Measurements from ENCODE around the gene GOLGA1. TPM values are rescaled to one million over a fixed set of nuclear protein-coding genes. Genes with fewer than 3 reads are reported as not detected.
"Not testable (repeated sequence)": the region's sequence is repeated elsewhere in the genome, so short reads cannot be mapped to it uniquely, and the experiment has no call there.

The GOLGA1 gene
- total and polyA plus RNA-seq, 12 donors, result 6.8 to 26.0 (median 18.3) TPM

DNA sequence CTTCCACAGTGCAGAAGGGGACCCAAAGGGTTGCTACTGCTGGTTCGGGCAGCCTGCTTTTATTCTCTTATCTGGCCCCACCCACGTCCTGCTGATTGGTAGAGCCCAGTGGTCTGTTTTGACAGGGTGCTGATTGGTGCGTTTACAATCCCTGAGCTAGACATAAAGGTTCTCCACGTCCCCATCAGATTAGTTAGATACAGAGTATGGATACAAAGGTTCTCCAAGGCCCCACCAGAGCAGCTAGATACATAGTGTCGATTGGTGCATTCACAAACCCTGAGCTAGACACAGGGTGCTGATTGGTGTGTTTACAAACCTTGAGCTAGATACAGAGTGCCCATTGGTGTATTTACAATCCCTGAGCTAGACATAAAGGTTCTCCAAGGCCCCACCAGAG, 102.8 kb downstream of the GOLGA1 start:
- ATAC-seq, H3K27ac ChIP-seq, H3K36me3 ChIP-seq, H3K27me3 ChIP-seq, DNase-seq, H3K9me3 ChIP-seq, H3K4me3 ChIP-seq: not testable (repeated sequence)
- 68 to 70% methylated on average over 5 of the region's 5 CpGs for WGBS, 2 donors
- peaks cover 16 to 52% (median 29%) of the 10 kb centered on the region in 9 donors for H3K4me1 ChIP-seq
- intact Hi-C loops (cut with DNase I), result loop anchor here in 2 of 10 donors (5.0 kb wide), 2 partner anchors 61 to 66 kb away; partner anchors contain the start of genes NR6A1 (in 1 of the 2) and OLFML2A (in 1 of the 2)

DNA sequence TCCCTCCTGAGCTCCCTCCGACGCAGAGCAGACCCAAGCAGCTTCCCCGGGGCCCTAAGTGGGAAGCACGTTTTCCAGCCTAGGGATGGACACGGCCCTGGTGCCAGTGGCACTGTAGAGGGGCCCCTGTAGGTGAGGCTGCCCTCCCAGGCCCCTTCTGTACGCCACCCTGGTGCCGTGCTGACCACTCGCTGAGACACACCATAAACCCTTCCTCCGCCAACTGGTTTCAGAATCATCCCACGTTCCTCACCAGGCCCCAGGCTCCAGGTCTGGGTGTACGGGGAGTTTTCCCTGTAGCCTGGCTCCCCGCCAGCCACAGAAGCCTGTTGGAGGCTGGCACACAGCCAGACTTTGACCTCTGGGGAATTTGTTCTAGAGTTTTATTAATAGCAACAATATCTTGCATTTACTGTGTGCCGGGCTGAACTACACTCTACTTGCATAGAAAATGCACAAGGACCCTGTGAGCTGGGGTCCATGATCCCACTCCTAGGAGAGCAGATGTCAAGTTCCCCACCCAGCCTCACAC, 105.8 kb downstream of the GOLGA1 start:
- ATAC-seq (peak; percentile 18 to 77 (median 58)), DNase-seq (peak; percentile 89 to 92)
- intact Hi-C loops (cut with DNase I), result loop anchor here in 2 of 10 donors (5.0 kb wide), 2 partner anchors 58 to 63 kb away; partner anchors contain the start of genes NR6A1 (in 1 of the 2) and OLFML2A (in 1 of the 2)
- Histone ChIP-seq H3K36me3 (no peaks in the 10 kb centered on the region), H3K27ac (peak overlapping the region; percentile 60 to 96 (median 88)), H3K4me1 (peaks cover 27 to 67% (median 50%) of the 10 kb centered on the region in 9 donors), H3K27me3 (peaks cover 0 to 6% (median 0%) of the 10 kb centered on the region in 7 donors), H3K4me3 (peak overlapping the region in 2 of 10 donors; percentile 10), H3K9me3 (no peaks in the 10 kb centered on the region)
- TF ChIP-seq, protein P1, sequence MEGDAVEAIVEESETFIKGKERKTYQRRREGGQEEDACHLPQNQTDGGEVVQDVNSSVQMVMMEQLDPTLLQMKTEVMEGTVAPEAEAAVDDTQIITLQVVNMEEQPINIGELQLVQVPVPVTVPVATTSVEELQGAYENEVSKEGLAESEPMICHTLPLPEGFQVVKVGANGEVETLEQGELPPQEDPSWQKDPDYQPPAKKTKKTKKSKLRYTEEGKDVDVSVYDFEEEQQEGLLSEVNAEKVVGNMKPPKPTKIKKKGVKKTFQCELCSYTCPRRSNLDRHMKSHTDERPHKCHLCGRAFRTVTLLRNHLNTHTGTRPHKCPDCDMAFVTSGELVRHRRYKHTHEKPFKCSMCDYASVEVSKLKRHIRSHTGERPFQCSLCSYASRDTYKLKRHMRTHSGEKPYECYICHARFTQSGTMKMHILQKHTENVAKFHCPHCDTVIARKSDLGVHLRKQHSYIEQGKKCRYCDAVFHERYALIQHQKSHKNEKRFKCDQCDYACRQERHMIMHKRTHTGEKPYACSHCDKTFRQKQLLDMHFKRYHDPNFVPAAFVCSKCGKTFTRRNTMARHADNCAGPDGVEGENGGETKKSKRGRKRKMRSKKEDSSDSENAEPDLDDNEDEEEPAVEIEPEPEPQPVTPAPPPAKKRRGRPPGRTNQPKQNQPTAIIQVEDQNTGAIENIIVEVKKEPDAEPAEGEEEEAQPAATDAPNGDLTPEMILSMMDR (IDR thresholded peaks at IDR 0.05), result no peak
- 12 to 15% methylated on average over 13 of the region's 13 CpGs for WGBS, 2 donors

DNA sequence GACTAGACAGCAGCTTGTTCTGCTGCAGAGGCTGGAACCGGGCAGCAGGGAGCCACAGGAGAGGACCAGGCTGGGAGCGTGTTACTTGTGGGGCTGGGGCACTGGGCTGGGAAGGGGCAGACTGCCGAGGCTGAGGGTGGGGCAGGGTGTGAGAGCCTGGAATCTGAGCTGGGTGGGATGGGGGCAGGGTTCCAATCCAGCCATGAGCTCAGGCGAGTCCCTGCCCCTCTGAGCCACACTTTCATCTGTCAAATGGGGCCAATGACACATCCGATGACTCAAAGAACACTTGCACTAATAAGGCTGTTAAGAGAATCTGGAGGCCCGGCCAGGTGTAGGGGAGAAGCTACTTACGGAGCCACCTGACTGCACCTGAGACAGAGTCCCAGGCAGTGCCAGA, 106.3 kb downstream of the GOLGA1 start:
- Histone ChIP-seq H3K4me3 (no peak overlapping the region), H3K27ac (peak overlapping the region; percentile 60 to 96 (median 88)), H3K4me1 (peaks cover 25 to 62% (median 50%) of the 10 kb centered on the region in 9 donors), H3K27me3 (peaks cover 0 to 6% (median 0%) of the 10 kb centered on the region in 7 donors), H3K9me3 (no peaks in the 10 kb centered on the region), H3K36me3 (no peaks in the 10 kb centered on the region)
- intact Hi-C loops (cut with DNase I), result loop anchor here in 4 of 10 donors (5.0 kb wide), 2 partner anchors 37 to 42 kb away; no protein-coding TSS in a partner anchor
- WGBS, 2 donors, result 34 to 51% methylated on average over 7 of the region's 7 CpGs
- ATAC-seq (peak in 7 of 8 donors; percentile 2 to 31 (median 12)), DNase-seq (no peak)
- TF ChIP-seq, protein P1 (IDR thresholded peaks at IDR 0.05), result no peak

DNA sequence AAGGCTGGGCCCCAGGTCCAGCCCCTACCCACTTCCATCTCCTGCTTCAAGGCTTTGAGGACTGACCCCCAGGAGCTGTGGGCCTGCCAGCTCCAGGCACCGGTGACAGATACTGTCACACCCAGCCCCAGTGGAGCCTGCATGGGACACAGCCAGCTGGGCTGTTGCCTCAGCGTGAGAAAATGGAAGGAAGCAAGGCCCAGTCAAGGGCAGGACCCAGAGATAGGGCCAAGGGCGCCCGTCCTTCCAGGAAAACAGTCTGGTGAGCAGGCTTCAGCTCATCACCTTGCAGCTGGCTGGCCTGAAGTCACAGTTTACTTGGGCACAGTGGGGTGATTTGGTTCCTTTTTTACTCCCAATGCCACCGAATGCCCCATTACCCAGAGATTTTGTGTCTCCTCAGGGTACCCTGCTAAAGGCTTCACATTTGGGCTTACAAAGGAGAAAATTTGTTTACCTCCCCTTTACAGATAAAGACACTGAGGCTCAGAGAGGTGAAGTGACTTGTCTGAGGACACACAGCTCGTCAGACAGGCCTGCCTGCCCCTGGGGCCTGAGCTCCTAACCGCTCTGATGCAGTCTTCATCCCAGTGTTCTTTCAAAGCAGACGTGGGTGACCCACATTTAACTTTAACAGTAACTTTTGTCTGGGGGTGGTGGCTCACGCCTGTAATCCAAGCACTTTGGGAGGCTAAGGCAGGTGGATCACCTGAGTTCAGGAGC, 109.1 kb downstream of the GOLGA1 start:
- Histone ChIP-seq H3K4me3 (no peak overlapping the region), H3K36me3 (no peaks in the 10 kb centered on the region), H3K9me3 (no peaks in the 10 kb centered on the region), H3K27me3 (no peaks in the 10 kb centered on the region), H3K4me1 (peaks cover 25 to 62% (median 50%) of the 10 kb centered on the region in 9 donors), H3K27ac (peak overlapping the region; percentile 64 to 96 (median 85))
- ATAC-seq (peak; percentile 80 to 91 (median 85)), DNase-seq (peak; percentile 82 to 83)
- intact Hi-C loops (cut with DNase I), result loop anchor here in 5 of 10 donors (1.0 to 5.0 kb wide), 4 partner anchors 35 to 52 kb away; no protein-coding TSS in a partner anchor
- 38 to 42% methylated on average over 9 of the region's 9 CpGs for WGBS, 2 donors
- TF ChIP-seq, protein P1 (IDR thresholded peaks at IDR 0.05), result no peak
